GM21576 (cell line): ENCODE results near the gene BEST1.

Experiments used
- ATAC-seq: cut with Tn5 transposase; IDR thresholded peaks from one replicate; pipeline ENCODE4 v1.9.1; 2021; ENCODE audit warnings: mild to moderate bottlenecking, moderate library complexity; ENCODE audit not compliant: unreplicated experiment

The BEST1 gene

DNA sequence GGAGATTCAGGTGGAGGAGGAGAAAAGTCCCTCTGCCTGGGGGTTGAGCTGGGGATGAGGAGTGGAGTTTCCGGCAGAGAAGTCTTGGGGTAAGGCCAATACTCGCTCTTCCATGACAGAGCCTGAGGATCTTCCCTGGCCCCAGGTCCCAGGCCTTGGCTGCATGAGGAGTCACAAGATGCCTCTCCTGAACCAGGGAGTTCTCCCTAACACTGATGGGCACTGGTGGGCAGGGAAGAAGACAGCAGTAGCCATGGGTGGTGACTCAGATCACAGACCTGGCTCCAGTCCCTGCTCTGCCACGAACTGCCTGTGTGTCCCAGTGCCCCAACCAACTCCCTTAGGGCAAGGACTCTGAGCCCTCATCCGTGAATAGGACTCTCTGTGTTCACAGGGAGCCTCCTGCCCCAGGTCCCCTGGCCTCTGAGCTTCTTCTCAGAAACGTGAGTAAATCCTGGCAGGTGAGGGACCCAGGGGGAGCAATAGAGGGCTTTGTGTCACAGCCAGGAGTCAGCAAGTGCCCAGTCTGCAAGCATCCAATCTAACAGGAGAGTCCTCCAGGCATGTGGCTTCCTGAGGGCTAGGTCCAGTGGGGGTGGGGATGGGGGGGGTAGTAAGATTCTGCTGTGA is 62.8 kb downstream of the BEST1 start:
- no peak for ATAC-seq
